ENCODE results near the gene ST3GAL3. TPM values are rescaled to one million over a fixed set of nuclear protein-coding genes. Genes with fewer than 3 reads are reported as not detected.

The ST3GAL3 gene
- total RNA-seq, 1 experiment from 2014 or later = 20.0 TPM

- intact Hi-C loops (cut with micrococcal nuclease; ENCODE audit: unreplicated experiment) = no loop called here
- Mint-ChIP-seq H3K9me3 (ENCODE audit: low read depth, unreplicated experiment) (peaks cover 4% of the 10 kb centered on the region), H3K27ac (ENCODE audit: unreplicated experiment) (no peak overlapping the region), H3K27me3 (ENCODE audit: unreplicated experiment) (no peaks in the 10 kb centered on the region), H3K36me3 (ENCODE audit: insufficient read depth, unreplicated experiment) (peaks cover 5% of the 10 kb centered on the region), H3K4me3 (ENCODE audit: low read depth, unreplicated experiment) (no peak overlapping the region), H3K4me1 (ENCODE audit: low read depth, unreplicated experiment) (no peaks in the 10 kb centered on the region)
- TF ChIP-seq, protein P1, sequence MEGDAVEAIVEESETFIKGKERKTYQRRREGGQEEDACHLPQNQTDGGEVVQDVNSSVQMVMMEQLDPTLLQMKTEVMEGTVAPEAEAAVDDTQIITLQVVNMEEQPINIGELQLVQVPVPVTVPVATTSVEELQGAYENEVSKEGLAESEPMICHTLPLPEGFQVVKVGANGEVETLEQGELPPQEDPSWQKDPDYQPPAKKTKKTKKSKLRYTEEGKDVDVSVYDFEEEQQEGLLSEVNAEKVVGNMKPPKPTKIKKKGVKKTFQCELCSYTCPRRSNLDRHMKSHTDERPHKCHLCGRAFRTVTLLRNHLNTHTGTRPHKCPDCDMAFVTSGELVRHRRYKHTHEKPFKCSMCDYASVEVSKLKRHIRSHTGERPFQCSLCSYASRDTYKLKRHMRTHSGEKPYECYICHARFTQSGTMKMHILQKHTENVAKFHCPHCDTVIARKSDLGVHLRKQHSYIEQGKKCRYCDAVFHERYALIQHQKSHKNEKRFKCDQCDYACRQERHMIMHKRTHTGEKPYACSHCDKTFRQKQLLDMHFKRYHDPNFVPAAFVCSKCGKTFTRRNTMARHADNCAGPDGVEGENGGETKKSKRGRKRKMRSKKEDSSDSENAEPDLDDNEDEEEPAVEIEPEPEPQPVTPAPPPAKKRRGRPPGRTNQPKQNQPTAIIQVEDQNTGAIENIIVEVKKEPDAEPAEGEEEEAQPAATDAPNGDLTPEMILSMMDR (IDR thresholded peaks at IDR 0.05; ENCODE audit: unreplicated experiment) = no peak
- BruUV-seq (replicated peaks) = no TSS peak
- no peak for DNase-seq
- CTCF ChIA-PET = no interaction called here
Measured at GRCh38 chr1:43805340-43805739, 98.0 kb downstream of the ST3GAL3 start.

GRCh38 chr1:43806183-43806582 lies 98.8 kb downstream of the ST3GAL3 start:
- H3K36me3 Mint-ChIP-seq (ENCODE audit: insufficient read depth, unreplicated experiment) = peaks cover 5% of the 10 kb centered on the region
- no TSS peak for BruUV-seq (replicated peaks)
- no peak overlapping the region for H3K27ac Mint-ChIP-seq (ENCODE audit: unreplicated experiment)
- no peaks in the 10 kb centered on the region for H3K4me1 Mint-ChIP-seq (ENCODE audit: low read depth, unreplicated experiment)
- no peaks in the 10 kb centered on the region for H3K27me3 Mint-ChIP-seq (ENCODE audit: unreplicated experiment)
- H3K4me3 Mint-ChIP-seq (ENCODE audit: low read depth, unreplicated experiment) = no peak overlapping the region
- TF ChIP-seq, protein P1 (IDR thresholded peaks at IDR 0.05; ENCODE audit: unreplicated experiment) = no peak
- CTCF ChIA-PET = no interaction called here
- H3K9me3 Mint-ChIP-seq (ENCODE audit: low read depth, unreplicated experiment) = peaks cover 4% of the 10 kb centered on the region
- no peak for DNase-seq
- intact Hi-C loops (cut with micrococcal nuclease; ENCODE audit: unreplicated experiment) = no loop called here

GRCh38 chr1:43809097-43809673 lies 101.8 kb downstream of the ST3GAL3 start:
- Mint-ChIP-seq H3K9me3 (ENCODE audit: low read depth, unreplicated experiment) (peaks cover 4% of the 10 kb centered on the region), H3K27me3 (ENCODE audit: unreplicated experiment) (no peaks in the 10 kb centered on the region), H3K27ac (ENCODE audit: unreplicated experiment) (no peak overlapping the region), H3K4me3 (ENCODE audit: low read depth, unreplicated experiment) (no peak overlapping the region), H3K36me3 (ENCODE audit: insufficient read depth, unreplicated experiment) (peaks cover 5% of the 10 kb centered on the region), H3K4me1 (ENCODE audit: low read depth, unreplicated experiment) (no peaks in the 10 kb centered on the region)
- no peak for DNase-seq
- CTCF ChIA-PET = interaction anchor here (0.7 kb wide), 1 partner anchor 76 kb away, joined by 5 read pairs; no protein-coding TSS in a partner anchor
- no TSS peak for BruUV-seq (replicated peaks)
- intact Hi-C loops (cut with micrococcal nuclease; ENCODE audit: unreplicated experiment) = no loop called here
- TF ChIP-seq, protein P1 (IDR thresholded peaks at IDR 0.05; ENCODE audit: unreplicated experiment) = no peak

DNA sequence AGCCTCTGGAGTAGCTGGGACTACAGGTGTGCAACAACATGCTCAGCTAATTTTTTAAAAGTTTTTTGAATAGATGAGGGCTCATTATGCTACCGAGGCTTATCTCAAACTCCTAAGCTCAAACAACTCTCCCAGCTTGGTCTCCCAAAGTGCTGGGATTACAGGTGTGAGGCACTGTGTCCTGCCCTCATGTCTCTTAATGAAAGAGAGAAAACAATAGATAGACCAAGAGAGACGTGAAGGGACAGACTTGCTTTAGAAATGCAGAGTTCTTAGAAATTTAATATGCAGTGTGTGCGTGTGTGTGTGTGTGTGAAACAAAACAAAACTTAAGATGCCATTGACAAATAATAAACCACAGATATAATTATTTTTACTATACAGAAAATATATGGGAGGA lies 105.2 kb downstream of the ST3GAL3 start:
- no peak overlapping the region for H3K27ac Mint-ChIP-seq (ENCODE audit: unreplicated experiment)
- BruUV-seq (replicated peaks) = no TSS peak

More for the DNA sequence above, 105.2 kb downstream of the ST3GAL3 start:
- intact Hi-C loops (cut with micrococcal nuclease; ENCODE audit: unreplicated experiment) = no loop called here
- Mint-ChIP-seq H3K27me3 (ENCODE audit: unreplicated experiment) (no peaks in the 10 kb centered on the region), H3K36me3 (ENCODE audit: insufficient read depth, unreplicated experiment) (peaks cover 2% of the 10 kb centered on the region), H3K4me1 (ENCODE audit: low read depth, unreplicated experiment) (no peaks in the 10 kb centered on the region), H3K4me3 (ENCODE audit: low read depth, unreplicated experiment) (no peak overlapping the region), H3K9me3 (ENCODE audit: low read depth, unreplicated experiment) (peaks cover 4% of the 10 kb centered on the region)
- TF ChIP-seq, protein P1 (IDR thresholded peaks at IDR 0.05; ENCODE audit: unreplicated experiment) = no peak
- no peak for DNase-seq
- CTCF ChIA-PET = no interaction called here
